ENCODE data around the gene ARHGEF28.
A peak's percentile ranks its signal among the peaks of the same experiment; 100 is the strongest.

DNA sequence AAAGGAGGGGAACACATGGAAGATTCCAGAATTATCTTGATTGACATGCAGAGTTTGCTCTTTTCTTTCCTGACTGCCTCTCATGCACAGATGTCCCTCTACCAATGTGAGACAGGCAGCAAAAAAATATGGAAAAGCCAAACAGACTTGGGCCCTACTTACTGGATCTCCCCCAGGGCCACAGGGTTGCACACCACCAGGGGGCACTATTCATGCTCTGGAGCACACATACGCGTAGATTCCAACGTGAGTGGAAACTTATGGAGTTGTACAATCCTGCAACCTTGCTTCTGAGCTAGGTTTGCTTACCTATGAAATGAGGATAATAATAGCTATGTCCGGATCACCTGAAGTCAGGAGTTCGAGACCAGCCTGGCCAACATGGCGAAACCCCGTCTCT lies 319.5 kb downstream of the ARHGEF28 start:
- TF ChIP-seq, protein P1, sequence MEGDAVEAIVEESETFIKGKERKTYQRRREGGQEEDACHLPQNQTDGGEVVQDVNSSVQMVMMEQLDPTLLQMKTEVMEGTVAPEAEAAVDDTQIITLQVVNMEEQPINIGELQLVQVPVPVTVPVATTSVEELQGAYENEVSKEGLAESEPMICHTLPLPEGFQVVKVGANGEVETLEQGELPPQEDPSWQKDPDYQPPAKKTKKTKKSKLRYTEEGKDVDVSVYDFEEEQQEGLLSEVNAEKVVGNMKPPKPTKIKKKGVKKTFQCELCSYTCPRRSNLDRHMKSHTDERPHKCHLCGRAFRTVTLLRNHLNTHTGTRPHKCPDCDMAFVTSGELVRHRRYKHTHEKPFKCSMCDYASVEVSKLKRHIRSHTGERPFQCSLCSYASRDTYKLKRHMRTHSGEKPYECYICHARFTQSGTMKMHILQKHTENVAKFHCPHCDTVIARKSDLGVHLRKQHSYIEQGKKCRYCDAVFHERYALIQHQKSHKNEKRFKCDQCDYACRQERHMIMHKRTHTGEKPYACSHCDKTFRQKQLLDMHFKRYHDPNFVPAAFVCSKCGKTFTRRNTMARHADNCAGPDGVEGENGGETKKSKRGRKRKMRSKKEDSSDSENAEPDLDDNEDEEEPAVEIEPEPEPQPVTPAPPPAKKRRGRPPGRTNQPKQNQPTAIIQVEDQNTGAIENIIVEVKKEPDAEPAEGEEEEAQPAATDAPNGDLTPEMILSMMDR (IDR thresholded peaks at IDR 0.05; ENCODE audit: borderline replicate concordance, extremely low read depth, low read length, poor library complexity, severe bottlenecking), result peak; percentile 40
- TF ChIP-seq EZH2 (IDR thresholded peaks at IDR 0.05; ENCODE audit: borderline replicate concordance, low read depth, low read length, severe bottlenecking), result no peak

All from DND-41 (cell line).